Activated CD4-positive, alpha-beta memory T cell treated with anti-CD3 and anti-CD28 coated beads, Interleukin-2, amount 10 ng/mL, durations not matched to agents 7 days and 5 days (primary cell): ENCODE data around the gene DNAJC4. TPM values are rescaled to one million over a fixed set of nuclear protein-coding genes. Genes with fewer than 3 reads are reported as not detected.

Source experiments
- CTCF ChIA-PET: fragments of 350-600 bp; sonication (Branson Sonifier 250); formaldehyde crosslinking; loops from one replicate; lab custom pipeline; 2021; ENCODE audit warnings: antibody characterized with exemption, inconsistent platforms; lab: Charles Lee
- POLR2A ChIA-PET: fragments of 350-600 bp; sonication (Branson Sonifier 250); formaldehyde crosslinking; loops from one replicate; lab custom pipeline; 2021; ENCODE audit warnings: antibody characterized with exemption; lab: Charles Lee
- DNase-seq: peaks from one replicate; pipeline ENCODE4 v3.0.0-alpha.2; 2020
- H3K27ac Mint-ChIP-seq: one replicate; pipeline ENCODE4 v1.8.0; 2021; ENCODE audit warnings: mild to moderate bottlenecking, mixed read lengths
- H3K27me3 Mint-ChIP-seq: one replicate; pipeline ENCODE4 v1.8.0; 2021; ENCODE audit warnings: mixed read lengths
- H3K36me3 Mint-ChIP-seq: one replicate; pipeline ENCODE4 v1.8.0; 2021; ENCODE audit warnings: low read depth, mixed read lengths
- H3K4me1 Mint-ChIP-seq: one replicate; pipeline ENCODE4 v1.8.0; 2021; ENCODE audit warnings: mixed read lengths
- H3K4me3 Mint-ChIP-seq: one replicate; pipeline ENCODE4 v1.8.0; 2021; ENCODE audit warnings: mild to moderate bottlenecking, mixed read lengths
- H3K9me3 Mint-ChIP-seq: one replicate; pipeline ENCODE4 v1.8.0; 2021; ENCODE audit warnings: mixed read lengths
- total RNA-seq, 2 experiments: library from RNA; stranded (reverse); gene quantifications; one replicate each; pipeline ENCODE4 v1.2.3, GENCODE V29; 2021

The DNAJC4 gene
- total RNA-seq, 2 experiments from 2014 or later: 40.8 to 42.0 TPM

GRCh38 chr11:64231546-64231945, 1.2 kb downstream of the DNAJC4 start:
- Mint-ChIP-seq H3K4me3 (peak overlapping the region; percentile 85), H3K9me3 (no peaks in the 10 kb centered on the region), H3K27ac (no peak overlapping the region), H3K27me3 (no peaks in the 10 kb centered on the region), H3K36me3 (peaks cover 14% of the 10 kb centered on the region), H3K4me1 (peaks cover 56% of the 10 kb centered on the region)
- ChIA-PET POLR2A (interaction anchor here (1.4 to 6.7 kb wide), 4 partner anchors 12 to 73 kb away, joined by 4 to 49 read pairs (median 8); partner anchors contain the start of genes FERMT3, FKBP2 and STIP1), CTCF (no interaction called here)
- no peak for DNase-seq

- CTCF ChIA-PET: interaction anchor here (0.8 kb wide), 2 partner anchors 28 to 85 kb away, joined by 3 to 5 read pairs; partner anchors contain the start of gene TRMT112
- POLR2A ChIA-PET: interaction anchor here (1.0 to 6.7 kb wide), 6 partner anchors 8 to 69 kb away, joined by 3 to 49 read pairs (median 4); partner anchors contain the start of genes FERMT3, FKBP2 and STIP1
- Mint-ChIP-seq H3K9me3 (no peaks in the 10 kb centered on the region), H3K4me1 (peaks cover 50% of the 10 kb centered on the region), H3K27ac (no peak overlapping the region), H3K4me3 (peak overlapping the region; percentile 85), H3K36me3 (peaks cover 16% of the 10 kb centered on the region), H3K27me3 (no peaks in the 10 kb centered on the region)
- DNase-seq: no peak
Observed at GRCh38 chr11:64232182-64232966, 2.0 kb downstream of the DNAJC4 start.

GRCh38 chr11:64232967-64233315, 2.6 kb downstream of the DNAJC4 start:
- ChIA-PET POLR2A (interaction anchor here (1.0 to 6.7 kb wide), 8 partner anchors 9 to 68 kb away, joined by 3 to 49 read pairs (median 4); partner anchors contain the start of genes FERMT3, FKBP2 and STIP1), CTCF (interaction anchor here (0.8 kb wide), 2 partner anchors 29 to 85 kb away, joined by 3 to 5 read pairs; partner anchors contain the start of gene TRMT112)
- Mint-ChIP-seq H3K27ac (no peak overlapping the region), H3K27me3 (no peaks in the 10 kb centered on the region), H3K9me3 (no peaks in the 10 kb centered on the region), H3K4me3 (peak overlapping the region; percentile 53), H3K4me1 (peaks cover 48% of the 10 kb centered on the region), H3K36me3 (peaks cover 19% of the 10 kb centered on the region)
- DNase-seq: no peak

GRCh38 chr11:64233913-64234586, 3.7 kb downstream of the DNAJC4 start, which contains the start of gene VEGFB:
VEGFB (plus strand) TSS chr11:64234584; CDS start chr11:64234834, 250 bp downstream.
- Mint-ChIP-seq H3K27me3 (no peaks in the 10 kb centered on the region), H3K9me3 (no peaks in the 10 kb centered on the region), H3K4me3 (peak within 1 kb of the TSS; percentile 83), H3K36me3 (peaks cover 18% of the 10 kb centered on the region), H3K27ac (peak within 1 kb of the TSS; percentile 26), H3K4me1 (peaks cover 46% of the 10 kb centered on the region)
- CTCF ChIA-PET: interaction anchor here (2.0 kb wide), 1 partner anchor 16 kb away, joined by 5 read pairs; no protein-coding TSS in a partner anchor
- POLR2A ChIA-PET: interaction anchor here (0.7 to 6.7 kb wide), 6 partner anchors 9 to 48 kb away, joined by 3 to 49 read pairs (median 7); partner anchors contain the start of genes FERMT3, FKBP2 and STIP1
- peak; percentile 79 for DNase-seq

- H3K27me3 Mint-ChIP-seq: no peaks in the 10 kb centered on the region
- CTCF ChIA-PET: interaction anchor here (2.0 kb wide), 1 partner anchor 15 kb away, joined by 5 read pairs; no protein-coding TSS in a partner anchor
- no peaks in the 10 kb centered on the region for H3K9me3 Mint-ChIP-seq
- H3K4me1 Mint-ChIP-seq: peaks cover 43% of the 10 kb centered on the region
- peak; percentile 65 for DNase-seq
- POLR2A ChIA-PET: interaction anchor here (0.5 to 6.7 kb wide), 5 partner anchors 9 to 49 kb away, joined by 3 to 49 read pairs (median 5); partner anchors contain the start of genes FERMT3, FKBP2, NUDT22 and STIP1
- H3K36me3 Mint-ChIP-seq: peaks cover 12% of the 10 kb centered on the region
- no peak overlapping the region for H3K27ac Mint-ChIP-seq
- peak overlapping the region; percentile 83 for H3K4me3 Mint-ChIP-seq
Observed at GRCh38 chr11:64234647-64235379, 4.5 kb downstream of the DNAJC4 start.

GRCh38 chr11:64235437-64236161, 5.3 kb downstream of the DNAJC4 start:
- DNase-seq: no peak
- POLR2A ChIA-PET: interaction anchor here (0.6 to 2.1 kb wide), 7 partner anchors 10 to 900 kb away, joined by 3 to 10 read pairs (median 3); partner anchors contain the start of genes FERMT3, NUDT22, STIP1 and TRPT1
- Mint-ChIP-seq H3K36me3 (peaks cover 12% of the 10 kb centered on the region), H3K4me1 (peaks cover 46% of the 10 kb centered on the region), H3K27ac (no peak overlapping the region), H3K27me3 (no peaks in the 10 kb centered on the region), H3K9me3 (no peaks in the 10 kb centered on the region), H3K4me3 (peak overlapping the region; percentile 83)
- CTCF ChIA-PET: interaction anchor here (1.6 to 2.2 kb wide), 3 partner anchors 15 to 68 kb away, joined by 5 to 10 read pairs (median 5); partner anchors contain the start of gene FERMT3

GRCh38 chr11:64237484-64237951, 7.2 kb downstream of the DNAJC4 start:
- no peaks in the 10 kb centered on the region for H3K9me3 Mint-ChIP-seq
- H3K27me3 Mint-ChIP-seq: no peaks in the 10 kb centered on the region
- ChIA-PET CTCF (interaction anchor here (1.6 to 2.2 kb wide), 2 partner anchors 31 to 66 kb away, joined by 5 to 10 read pairs; partner anchors contain the start of gene FERMT3), POLR2A (interaction anchor here (1.5 to 3.6 kb wide), 2 partner anchors 11 to 30 kb away, joined by 9 to 19 read pairs; partner anchors contain the start of genes FERMT3, NUDT22 and TRPT1)
- H3K27ac Mint-ChIP-seq: no peak overlapping the region
- DNase-seq: no peak
- peaks cover 40% of the 10 kb centered on the region for H3K4me1 Mint-ChIP-seq
- H3K4me3 Mint-ChIP-seq: no peak overlapping the region
- peaks cover 12% of the 10 kb centered on the region for H3K36me3 Mint-ChIP-seq

- Mint-ChIP-seq H3K4me3 (no peak overlapping the region), H3K27me3 (no peaks in the 10 kb centered on the region), H3K9me3 (no peaks in the 10 kb centered on the region), H3K4me1 (peaks cover 41% of the 10 kb centered on the region), H3K36me3 (peaks cover 10% of the 10 kb centered on the region), H3K27ac (peak overlapping the region; percentile 48)
- ChIA-PET CTCF (no interaction called here), POLR2A (interaction anchor here (1.5 to 4.8 kb wide), 4 partner anchors 12 to 34 kb away, joined by 4 to 45 read pairs (median 14); partner anchors contain the start of genes FERMT3, NUDT22 and TRPT1)
- DNase-seq: no peak
Observed at GRCh38 chr11:64238076-64238475, 7.7 kb downstream of the DNAJC4 start.

- Mint-ChIP-seq H3K9me3 (no peaks in the 10 kb centered on the region), H3K4me3 (no peak overlapping the region), H3K4me1 (peaks cover 47% of the 10 kb centered on the region), H3K36me3 (peaks cover 19% of the 10 kb centered on the region), H3K27ac (no peak overlapping the region), H3K27me3 (no peaks in the 10 kb centered on the region)
- no peak for DNase-seq
- POLR2A ChIA-PET: interaction anchor here (1.8 to 4.8 kb wide), 3 partner anchors 14 to 33 kb away, joined by 4 to 45 read pairs (median 19); partner anchors contain the start of genes FERMT3, NUDT22 and TRPT1
- CTCF ChIA-PET: interaction anchor here (2.0 kb wide), 1 partner anchor 62 kb away, joined by 5 read pairs; no protein-coding TSS in a partner anchor
Observed at GRCh38 chr11:64238999-64239398, 8.7 kb downstream of the DNAJC4 start.

- POLR2A ChIA-PET: interaction anchor here (1.0 to 4.8 kb wide), 4 partner anchors 15 to 33 kb away, joined by 4 to 45 read pairs (median 12); partner anchors contain the start of genes FERMT3, NUDT22 and TRPT1
- H3K9me3 Mint-ChIP-seq: no peaks in the 10 kb centered on the region
- no peaks in the 10 kb centered on the region for H3K27me3 Mint-ChIP-seq
- DNase-seq: no peak
- CTCF ChIA-PET: interaction anchor here (2.0 to 3.6 kb wide), 2 partner anchors 10 to 61 kb away, joined by 5 to 23 read pairs; no protein-coding TSS in a partner anchor
- peak overlapping the region; percentile 90 for H3K4me3 Mint-ChIP-seq
- H3K36me3 Mint-ChIP-seq: peaks cover 23% of the 10 kb centered on the region
- peaks cover 53% of the 10 kb centered on the region for H3K4me1 Mint-ChIP-seq
- peak overlapping the region; percentile 92 for H3K27ac Mint-ChIP-seq
Observed at GRCh38 chr11:64239662-64240434, 9.5 kb downstream of the DNAJC4 start.
